PC-3 (cell line): Measurements from ENCODE around the gene HCN4. TPM values are rescaled to one million over a fixed set of nuclear protein-coding genes. Genes with fewer than 3 reads are reported as not detected.

Experiments used
- ATAC-seq: fragments of 200-7000 bp; cut with Tn5 transposase; 2 replicates; pipeline ENCODE4 v1.9.1; 2020; ENCODE audit warnings: mild to moderate bottlenecking, moderate library complexity
- BruUV-seq: library from RNA; stranded (reverse); fragments of 400-500 nt; replicated peaks from 2 replicates; lab custom pipeline; 2021; lab: Mats Ljungman, UMichigan
- CTCF ChIA-PET: fragments of 300-600 bp; sonication (Branson Sonifier 250); formaldehyde crosslinking; loops from one replicate; lab custom pipeline; 2022; ENCODE audit warnings: antibody characterized with exemption; lab: Charles Lee
- POLR2A ChIA-PET: fragments of 300-600 bp; sonication (Branson Sonifier 250); formaldehyde crosslinking; loops from one replicate; lab custom pipeline; 2022; ENCODE audit warnings: antibody characterized with exemption; ENCODE audit not compliant: unreplicated experiment; lab: Charles Lee
- DNase-seq: peaks from one replicate; pipeline ENCODE4 v3.0.0-alpha.2; 2015
- H2AFZ ChIP-seq: fragments of 300-600 bp; sonication (generic); 2 replicates; pipeline ENCODE4 v1.6.0; 2016; ENCODE audit warnings: antibody characterized with exemption, low read length
- H3F3A ChIP-seq: fragments of 300-600 bp; sonication (generic); one replicate; pipeline ENCODE4 v1.6.0; 2017; ENCODE audit warnings: antibody characterized with exemption, low read length, control low read depth, mild to moderate bottlenecking; ENCODE audit not compliant: unreplicated experiment
- H3K27ac ChIP-seq: fragments of 300-600 bp; sonication (generic); 2 replicates; pipeline ENCODE4 v1.5.1; 2016; ENCODE audit warnings: mild to moderate bottlenecking, low read length
- H3K27me3 ChIP-seq: fragments of 300-600 bp; sonication (generic); 2 replicates; pipeline ENCODE4 v1.6.1; 2016; ENCODE audit warnings: low read length, mixed read lengths
- H3K36me3 ChIP-seq: fragments of 300-600 bp; sonication (generic); 2 replicates; pipeline ENCODE4 v1.6.1; 2016; ENCODE audit warnings: low read depth, mixed run types, low read length, mixed read lengths
- H3K4me1 ChIP-seq: fragments of 300-600 bp; sonication (generic); 2 replicates; pipeline ENCODE4 v1.5.1; 2016; ENCODE audit warnings: low read length; ENCODE audit not compliant: insufficient read depth
- H3K4me2 ChIP-seq: fragments of 300-600 bp; sonication (generic); 2 replicates; pipeline ENCODE4 v1.6.0; 2016; ENCODE audit warnings: low read length
- H3K4me3 ChIP-seq: fragments of 300-600 bp; sonication (generic); 2 replicates; pipeline ENCODE4 v1.5.1; 2016; ENCODE audit warnings: mild to moderate bottlenecking, low read length, mixed read lengths
- H3K79me2 ChIP-seq: fragments of 300-600 bp; sonication (generic); 2 replicates; pipeline ENCODE4 v1.6.1; 2017; ENCODE audit warnings: low read length, mixed read lengths
- H3K9ac ChIP-seq: fragments of 300-600 bp; sonication (generic); 2 replicates; pipeline ENCODE4 v1.6.0; 2016; ENCODE audit warnings: mild to moderate bottlenecking, low read length
- H3K9me2 ChIP-seq: fragments of 300-600 bp; sonication (generic); replicated peaks from 2 replicates; pipeline ENCODE4 v1.6.1; 2016; ENCODE audit warnings: mixed run types, low read length, mixed read lengths
- H3K9me3 ChIP-seq: fragments of 300-600 bp; sonication (generic); 2 replicates; pipeline ENCODE4 v1.6.1; 2016; ENCODE audit warnings: low read length, mixed read lengths
- H4K20me1 ChIP-seq: fragments of 300-600 bp; sonication (generic); 2 replicates; pipeline ENCODE4 v1.6.1; 2016; ENCODE audit warnings: low read length, mixed read lengths
- EZH2 ChIP-seq: fragments of 300-600 bp; sonication (generic); IDR thresholded peaks from one replicate; pipeline ENCODE4 v1.6.1; 2017; ENCODE audit warnings: antibody characterized with exemption, mild to moderate bottlenecking, low read length; ENCODE audit not compliant: unreplicated experiment
- EZH2phosphoT487 ChIP-seq: fragments of 300-600 bp; sonication (generic); IDR thresholded peaks from 2 replicates; pipeline ENCODE4 v1.6.1; 2018; ENCODE audit warnings: mild to moderate bottlenecking, antibody characterized with exemption, low read length, borderline replicate concordance
- intact Hi-C: fragments of 100-400 bp; cut with micrococcal nuclease; formaldehyde crosslinking; loops from 2 replicates; pipeline ENCODE4 v1.9.0; 2023
- total RNA-seq: library from RNA; depleted of rRNA; stranded (reverse); fragments of >200 nt; gene quantifications from 2 replicates; pipeline ENCODE4 v1.2.3, GENCODE V29; 2014
- TF ChIP-seq, protein P1 (sequence below): fragments of 300-600 bp; sonication (generic); conservative IDR thresholded peaks from 2 replicates; pipeline ENCODE4 v1.5.1; 2017; ENCODE audit warnings: antibody characterized with exemption, low read depth, mild to moderate bottlenecking, low read length

Gene HCN4
- total RNA-seq, 1 experiment from 2014 or later: not detected

DNA sequence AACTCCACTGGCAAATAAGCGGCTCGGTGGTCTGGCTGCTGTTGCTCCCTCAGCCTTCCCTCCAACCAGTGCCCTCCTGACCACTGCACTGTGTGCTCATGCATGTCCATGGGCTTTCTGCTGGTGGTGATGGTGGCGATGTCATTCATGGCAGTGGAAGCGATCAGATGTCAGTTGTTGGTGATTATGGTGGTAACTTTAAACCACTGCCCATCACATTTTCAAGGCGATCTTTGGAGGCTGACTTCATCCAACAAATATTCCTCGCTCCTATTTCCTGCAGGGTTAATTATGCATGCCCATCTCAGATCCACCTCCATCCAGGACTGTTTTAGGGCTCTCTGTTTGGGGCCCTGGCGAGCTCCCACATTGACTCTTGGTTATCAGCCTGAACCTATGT lies 13.4 kb upstream of the HCN4 start:
- intact Hi-C loops: no loop called here
- H3K79me2 ChIP-seq: no peaks in the 10 kb centered on the region
- H3K9me3 ChIP-seq: no peaks in the 10 kb centered on the region
- no peaks in the 10 kb centered on the region for H4K20me1 ChIP-seq
- no peak overlapping the region for H3K4me2 ChIP-seq
- ATAC-seq: no peak
- POLR2A ChIA-PET: no interaction called here
- H3K9me2 ChIP-seq: no peaks in the 10 kb centered on the region
- H3K27me3 ChIP-seq: no peaks in the 10 kb centered on the region
- no peak overlapping the region for H3K27ac ChIP-seq
- TF ChIP-seq, protein P1, sequence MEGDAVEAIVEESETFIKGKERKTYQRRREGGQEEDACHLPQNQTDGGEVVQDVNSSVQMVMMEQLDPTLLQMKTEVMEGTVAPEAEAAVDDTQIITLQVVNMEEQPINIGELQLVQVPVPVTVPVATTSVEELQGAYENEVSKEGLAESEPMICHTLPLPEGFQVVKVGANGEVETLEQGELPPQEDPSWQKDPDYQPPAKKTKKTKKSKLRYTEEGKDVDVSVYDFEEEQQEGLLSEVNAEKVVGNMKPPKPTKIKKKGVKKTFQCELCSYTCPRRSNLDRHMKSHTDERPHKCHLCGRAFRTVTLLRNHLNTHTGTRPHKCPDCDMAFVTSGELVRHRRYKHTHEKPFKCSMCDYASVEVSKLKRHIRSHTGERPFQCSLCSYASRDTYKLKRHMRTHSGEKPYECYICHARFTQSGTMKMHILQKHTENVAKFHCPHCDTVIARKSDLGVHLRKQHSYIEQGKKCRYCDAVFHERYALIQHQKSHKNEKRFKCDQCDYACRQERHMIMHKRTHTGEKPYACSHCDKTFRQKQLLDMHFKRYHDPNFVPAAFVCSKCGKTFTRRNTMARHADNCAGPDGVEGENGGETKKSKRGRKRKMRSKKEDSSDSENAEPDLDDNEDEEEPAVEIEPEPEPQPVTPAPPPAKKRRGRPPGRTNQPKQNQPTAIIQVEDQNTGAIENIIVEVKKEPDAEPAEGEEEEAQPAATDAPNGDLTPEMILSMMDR: no peak
- TF ChIP-seq EZH2: no peak
- no peak overlapping the region for H2AFZ ChIP-seq
- peaks cover under 1% of the 10 kb centered on the region; the same call in 1 of the 2 replicates for H3K4me1 ChIP-seq
- H3F3A ChIP-seq: no peaks in the 10 kb centered on the region
- no peaks in the 10 kb centered on the region for H3K36me3 ChIP-seq
- H3K9ac ChIP-seq: no peak overlapping the region
- BruUV-seq: no TSS peak
- CTCF ChIA-PET: no interaction called here
- no peak overlapping the region for H3K4me3 ChIP-seq
- DNase-seq: no peak

DNA sequence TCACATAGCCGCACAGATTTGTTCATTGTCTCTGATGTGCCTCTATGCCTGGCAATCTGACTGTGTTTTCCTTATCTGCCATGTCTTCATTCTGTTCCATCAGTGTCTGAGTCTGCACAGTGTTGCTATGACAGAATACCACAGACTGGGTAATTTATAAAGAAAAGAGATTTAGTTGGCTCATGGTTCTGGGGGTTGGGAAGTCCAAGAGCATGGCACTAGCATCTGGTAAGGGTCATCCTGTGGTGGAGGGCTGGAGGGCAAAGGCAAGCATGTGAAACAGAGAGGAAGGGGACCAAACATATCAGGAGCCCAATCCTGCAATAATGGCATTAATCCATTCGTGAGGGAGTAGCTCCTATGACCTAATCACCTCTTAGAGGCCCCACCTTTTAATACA lies 11.9 kb upstream of the HCN4 start:
- POLR2A ChIA-PET: no interaction called here
- H3K9me2 ChIP-seq: no peaks in the 10 kb centered on the region
- H3K79me2 ChIP-seq: no peaks in the 10 kb centered on the region
- no peak overlapping the region for H3K27ac ChIP-seq
- H4K20me1 ChIP-seq: no peaks in the 10 kb centered on the region
- H3K36me3 ChIP-seq: no peaks in the 10 kb centered on the region
- no peak overlapping the region for H2AFZ ChIP-seq
- no peaks in the 10 kb centered on the region for H3F3A ChIP-seq
- TF ChIP-seq EZH2 (no peak), EZH2phosphoT487 (no peak)
- TF ChIP-seq, protein P1: no peak
- ATAC-seq (no peak), DNase-seq (no peak)
- CTCF ChIA-PET: no interaction called here
- H3K9ac ChIP-seq: no peak overlapping the region
- no peaks in the 10 kb centered on the region for H3K9me3 ChIP-seq
- no peak overlapping the region for H3K4me3 ChIP-seq
- intact Hi-C loops: no loop called here
- no peak overlapping the region for H3K4me2 ChIP-seq
- H3K4me1 ChIP-seq: no peaks in the 10 kb centered on the region
- no peaks in the 10 kb centered on the region for H3K27me3 ChIP-seq
- BruUV-seq: no TSS peak

DNA sequence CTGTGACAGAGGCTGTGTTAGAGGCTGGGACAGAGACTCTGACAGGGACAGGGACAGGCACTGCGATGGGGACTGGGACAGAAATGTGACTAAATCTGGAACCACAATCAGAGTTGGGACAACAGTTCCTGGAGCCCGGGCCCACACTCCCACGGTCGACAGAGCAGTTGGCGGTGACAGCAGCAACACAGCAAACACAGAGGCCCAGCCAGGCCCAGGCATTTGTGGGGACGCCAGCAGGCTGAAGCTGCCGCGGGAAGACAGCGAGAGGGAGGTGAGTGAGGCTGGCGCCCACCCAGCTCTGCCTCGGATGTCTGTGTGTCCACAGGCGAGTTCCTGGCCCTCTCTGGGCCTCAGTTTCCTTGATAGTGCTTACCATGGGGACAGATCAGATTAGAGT lies 9.3 kb upstream of the HCN4 start:
- Histone ChIP-seq H3K27ac (no peak overlapping the region), H4K20me1 (no peaks in the 10 kb centered on the region), H2AFZ (no peak overlapping the region), H3K4me1 (no peaks in the 10 kb centered on the region), H3K4me3 (no peak overlapping the region), H3K27me3 (no peaks in the 10 kb centered on the region), H3F3A (no peaks in the 10 kb centered on the region), H3K36me3 (no peaks in the 10 kb centered on the region), H3K4me2 (no peak overlapping the region), H3K79me2 (no peaks in the 10 kb centered on the region), H3K9me2 (no peaks in the 10 kb centered on the region), H3K9ac (no peak overlapping the region), H3K9me3 (no peaks in the 10 kb centered on the region)
- ATAC-seq: no peak
- ChIA-PET CTCF (no interaction called here), POLR2A (no interaction called here)
- DNase-seq: no peak
- TF ChIP-seq, protein P1: no peak
- TF ChIP-seq EZH2 (no peak), EZH2phosphoT487 (no peak)
- BruUV-seq: no TSS peak
- intact Hi-C loops: no loop called here
